H1 (cell line): ENCODE results near the gene GRID1. TPM values are rescaled to one million over a fixed set of nuclear protein-coding genes. Genes with fewer than 3 reads are reported as not detected.

Source experiments
- SAP30 ChIP-seq: fragments of 300-600 bp; sonication (generic); IDR thresholded peaks from 2 replicates; pipeline ENCODE4 v1.7.1; 2012; ENCODE audit warnings: low read length, moderate library complexity, mild to moderate bottlenecking, inconsistent platforms; ENCODE audit not compliant: insufficient read depth, insufficient replicate concordance
- polyA plus RNA-seq, 7 experiments: library from polyadenylated mRNA; depleted of rRNA in 3 of 7; stranded (reverse) in 5 of 7; unstranded in 2 of 7; fragments of >200 nt in 5 of 7; fragments of 200-250 nt in 2 of 7; gene quantifications; 1 replicate in 5 of 7; 2 replicates in 1 of 7; 4 replicates in 1 of 7; pipeline versions ENCODE4 v1.2.1 to v1.2.3, GENCODE V29; 2011 to 2013; ENCODE audit warnings: missing spikeins in 2 of 7, mixed read lengths in 2 of 7
- total RNA-seq: library from RNA; stranded (reverse); fragmentation: NEBNext Ultra II Directional; extraction: Animal tissue kit (Norgen Biotek cat#: 25700); gene quantifications from 2 replicates; pipeline ENCODE4 v1.2.1, GENCODE V29; 2021
- TF ChIP-seq, protein P1 (sequence below): IDR thresholded peaks from 2 replicates; pipeline ENCODE4 v1.6.1; 2011; ENCODE audit warnings: low read depth, mild to moderate bottlenecking, low read length; ENCODE audit not compliant: insufficient read depth

The GRID1 gene
- total and polyA plus RNA-seq, 2 of the 8 experiments (the other 6 are each of a cell fraction or from before 2014, with no cell fraction given) = 0.22 to 0.30 TPM

DNA sequence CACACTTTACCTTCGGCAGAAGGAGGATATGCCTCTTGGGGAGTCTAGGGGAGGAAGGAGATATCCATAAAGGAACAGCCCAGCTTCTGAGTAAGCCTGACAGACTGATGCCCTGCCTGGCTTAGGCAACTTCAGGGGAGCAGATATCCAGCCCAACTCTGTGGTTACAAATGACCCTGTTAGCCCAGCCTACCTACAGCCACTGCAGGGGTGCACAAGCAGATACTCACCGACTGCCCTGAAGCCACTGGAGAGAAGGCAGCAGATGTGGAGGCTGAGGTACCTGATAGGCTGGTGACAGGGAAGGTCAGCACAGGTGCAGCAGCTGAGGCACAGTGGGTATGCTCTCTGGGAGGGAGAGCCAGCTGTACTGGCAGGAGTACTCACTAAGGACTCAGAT lies 770.2 kb downstream of the GRID1 start (continued):
- TF ChIP-seq, protein P1, sequence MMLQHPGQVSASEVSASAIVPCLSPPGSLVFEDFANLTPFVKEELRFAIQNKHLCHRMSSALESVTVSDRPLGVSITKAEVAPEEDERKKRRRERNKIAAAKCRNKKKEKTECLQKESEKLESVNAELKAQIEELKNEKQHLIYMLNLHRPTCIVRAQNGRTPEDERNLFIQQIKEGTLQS = no peak
- no peak for TF ChIP-seq SAP30
- TF ChIP-seq, all 59 proteins: peak for 0
